Muscle layer of colon (tissue), 2 donors: Measurements from ENCODE around the gene KLHL17.
"Not testable (repeated sequence)": the region's sequence is repeated elsewhere in the genome, so short reads cannot be mapped to it uniquely, and the experiment has no call there.

Experiments used
- H3K27ac ChIP-seq: one replicate; pipeline ENCODE4 v1.7.0; 2013; ENCODE audit warnings: low read depth, mild to moderate bottlenecking, low read length, moderate library complexity
- H3K27me3 ChIP-seq, 2 donors: one replicate each; pipeline ENCODE4 v1.7.0; 2013; ENCODE audit warnings: low read length in 2 of 2, mild to moderate bottlenecking in 2 of 2; ENCODE audit not compliant: insufficient read depth in 2 of 2, control insufficient read depth in 1 of 2
- H3K36me3 ChIP-seq: one replicate; pipeline ENCODE4 v1.7.0; 2013; ENCODE audit warnings: mild to moderate bottlenecking, low read length; ENCODE audit not compliant: insufficient read depth
- H3K4me1 ChIP-seq: one replicate; pipeline ENCODE4 v1.7.0; 2013; ENCODE audit warnings: mild to moderate bottlenecking, low read length; ENCODE audit not compliant: insufficient read depth
- H3K4me3 ChIP-seq, 2 donors: one replicate each; pipeline ENCODE4 v1.7.0; 2013; ENCODE audit warnings: low read length in 2 of 2, low read depth in 1 of 2, mild to moderate bottlenecking in 1 of 2, moderate library complexity in 1 of 2
- H3K9ac ChIP-seq: one replicate; pipeline ENCODE4 v1.7.0; 2013; ENCODE audit warnings: low read length
- H3K9me3 ChIP-seq: one replicate; pipeline ENCODE4 v1.7.0; 2013; ENCODE audit warnings: mild to moderate bottlenecking, low read length
- donor health status: abdominal sarcoma.
- donor health status: Adenocarcinoma of cecum.

The KLHL17 gene

DNA sequence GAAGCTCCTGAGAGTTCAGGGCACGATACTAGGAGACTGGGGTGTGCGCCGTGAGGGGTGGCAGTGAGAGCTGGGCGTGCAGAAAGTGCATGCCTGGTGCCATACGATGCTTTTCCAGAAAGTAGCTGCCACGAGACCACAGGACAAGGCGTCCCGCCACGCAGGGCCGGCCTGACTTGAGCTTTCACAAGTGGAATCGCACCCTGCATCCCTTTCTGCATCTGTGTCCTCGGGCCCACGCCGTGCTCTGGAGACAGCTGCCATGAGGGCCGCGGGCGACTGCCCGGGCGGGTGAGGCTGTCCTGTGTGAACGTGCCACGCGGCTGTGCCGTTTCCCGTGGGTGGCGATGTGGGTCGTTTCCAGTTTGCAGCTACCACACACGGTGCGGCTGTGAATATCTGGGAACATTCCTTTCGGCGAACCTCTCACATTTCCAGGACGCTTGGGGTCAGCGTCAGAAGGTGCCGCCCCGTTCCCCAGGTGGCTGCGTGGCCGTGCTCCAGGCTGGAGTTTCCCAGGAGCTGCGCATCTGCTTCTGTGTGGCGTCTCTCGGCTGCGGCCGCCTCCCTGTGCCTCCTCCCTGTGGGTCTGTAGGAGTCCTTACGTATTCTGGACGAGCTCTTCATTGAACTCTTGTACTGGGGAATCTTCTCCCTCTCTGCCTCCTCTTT, 22.5 kb downstream of the KLHL17 start:
- no peaks in the 10 kb centered on the region for H3K36me3 ChIP-seq
- H3K4me1 ChIP-seq, result no peaks in the 10 kb centered on the region
- no peaks in the 10 kb centered on the region for H3K9me3 ChIP-seq
- H3K4me3 ChIP-seq, result no peak overlapping the region
- H3K27me3 ChIP-seq, result peaks cover 0 to 17% of the 10 kb centered on the region in 2 donors
- no peak overlapping the region for H3K27ac ChIP-seq
- H3K9ac ChIP-seq, result no peak overlapping the region

GRCh38 chr1:983798-984475, 23.6 kb downstream of the KLHL17 start:
- H3K9ac ChIP-seq, result no peak overlapping the region
- peaks cover 0 to 17% of the 10 kb centered on the region in 2 donors for H3K27me3 ChIP-seq
- H3K27ac ChIP-seq, result no peak overlapping the region
- H3K4me1 ChIP-seq, result no peaks in the 10 kb centered on the region
- H3K36me3 ChIP-seq, result no peaks in the 10 kb centered on the region
- H3K4me3 ChIP-seq, result no peak overlapping the region
- H3K9me3 ChIP-seq, result no peaks in the 10 kb centered on the region

DNA sequence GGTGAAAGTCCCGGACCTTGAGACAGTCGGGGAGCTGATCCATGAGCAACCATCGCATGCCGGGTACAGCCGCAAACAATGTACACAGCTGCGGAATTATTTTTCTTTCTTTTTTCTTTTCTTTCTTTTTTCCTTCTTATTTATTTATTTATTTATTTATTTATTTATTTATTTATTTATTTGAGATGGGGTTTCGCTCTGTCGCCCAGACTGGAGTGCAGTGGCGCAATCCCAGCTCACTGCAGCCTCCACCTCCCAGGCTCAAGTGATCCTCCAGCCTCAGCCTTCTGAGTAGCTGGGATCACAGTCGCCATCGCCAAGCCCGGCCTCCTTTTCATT, 24.1 kb downstream of the KLHL17 start:
- Histone ChIP-seq H3K36me3 (no peaks in the 10 kb centered on the region), H3K27ac (no peak overlapping the region), H3K9ac (no peak overlapping the region), H3K4me3 (no peak overlapping the region), H3K4me1 (no peaks in the 10 kb centered on the region), H3K9me3 (no peaks in the 10 kb centered on the region), H3K27me3 (peaks cover 0 to 17% of the 10 kb centered on the region in 2 donors)

DNA sequence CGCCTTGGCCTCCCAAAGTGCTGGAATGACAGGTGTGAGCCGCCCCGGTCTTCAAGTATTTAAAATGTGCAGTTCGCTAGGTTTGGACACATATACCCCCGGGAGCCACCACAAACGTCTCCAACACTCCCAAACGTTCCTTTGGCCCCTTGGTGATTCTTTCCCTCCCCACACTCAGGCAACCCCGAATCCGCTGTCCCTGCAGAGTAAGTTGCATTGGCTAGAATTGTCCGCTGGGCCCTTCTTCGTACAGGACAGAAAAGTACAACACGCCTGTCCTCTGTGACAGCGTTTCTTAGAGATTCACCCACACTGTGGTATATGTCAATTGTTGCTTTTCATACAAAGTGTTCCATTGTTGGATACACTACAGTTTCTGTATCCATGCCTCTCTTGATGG, 24.7 kb downstream of the KLHL17 start:
- peaks cover 0 to 17% of the 10 kb centered on the region in 2 donors for H3K27me3 ChIP-seq
- H3K27ac ChIP-seq, result no peak overlapping the region
- no peak overlapping the region for H3K4me3 ChIP-seq
- no peak overlapping the region for H3K9ac ChIP-seq
- H3K4me1 ChIP-seq, result no peaks in the 10 kb centered on the region
- H3K9me3 ChIP-seq, result no peaks in the 10 kb centered on the region
- no peaks in the 10 kb centered on the region for H3K36me3 ChIP-seq

DNA sequence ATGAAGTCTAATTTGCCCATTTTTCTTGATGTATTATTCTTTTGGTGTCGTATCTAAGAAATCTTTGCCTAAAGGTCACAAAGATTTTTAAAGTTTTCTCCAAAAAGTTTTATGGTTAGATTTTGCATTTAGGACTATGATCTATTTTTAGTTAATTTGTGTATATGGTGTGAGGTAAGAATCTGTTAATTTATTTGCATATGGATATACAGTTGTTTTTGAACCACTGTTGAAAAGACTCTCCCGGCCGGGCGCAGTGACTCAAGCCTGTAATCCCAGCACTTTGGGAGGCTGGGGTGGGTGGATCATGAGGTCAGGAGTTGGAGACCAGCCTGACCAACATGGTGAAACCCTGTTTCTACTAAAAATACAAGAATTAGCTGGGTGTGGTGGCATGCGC, 27.7 kb downstream of the KLHL17 start:
- H3K4me3 ChIP-seq, H3K9ac ChIP-seq, H3K36me3 ChIP-seq, H3K9me3 ChIP-seq, H3K4me1 ChIP-seq, H3K27ac ChIP-seq, H3K27me3 ChIP-seq: not testable (repeated sequence)

DNA sequence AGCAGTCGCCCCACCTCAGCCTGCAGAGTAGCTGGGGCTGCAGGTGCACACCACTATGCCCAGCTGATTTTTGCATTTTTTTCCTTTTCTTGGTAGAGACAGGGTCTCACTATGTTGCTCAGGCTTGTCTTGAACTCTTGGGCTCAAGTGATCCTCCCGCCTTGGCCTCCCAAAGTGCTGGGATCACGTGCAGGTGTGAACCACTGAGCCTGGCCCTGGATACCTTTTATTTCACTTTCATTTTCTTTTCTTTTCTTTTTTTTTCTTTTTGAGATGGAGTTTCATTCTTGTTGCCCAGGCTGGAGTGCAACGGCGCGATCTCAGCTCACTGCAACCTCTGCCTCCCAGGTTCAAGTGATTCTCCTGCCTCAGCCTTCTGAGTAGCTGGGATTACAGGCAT, 30.9 kb downstream of the KLHL17 start:
- H3K27me3 ChIP-seq, H3K9me3 ChIP-seq, H3K9ac ChIP-seq, H3K4me3 ChIP-seq, H3K27ac ChIP-seq, H3K4me1 ChIP-seq, H3K36me3 ChIP-seq: not testable (repeated sequence)

- peaks cover 3% of the 10 kb centered on the region for H3K9me3 ChIP-seq
- H3K27ac ChIP-seq, result no peak overlapping the region
- no peak overlapping the region for H3K9ac ChIP-seq
- no peaks in the 10 kb centered on the region for H3K4me1 ChIP-seq
- no peaks in the 10 kb centered on the region for H3K36me3 ChIP-seq
- H3K27me3 ChIP-seq, result no peaks in the 10 kb centered on the region
- H3K4me3 ChIP-seq, result no peak overlapping the region
Measured at GRCh38 chr1:991895-992294, 31.5 kb downstream of the KLHL17 start.

- Histone ChIP-seq H3K36me3 (no peaks in the 10 kb centered on the region), H3K27me3 (peaks cover 0 to under 1% of the 10 kb centered on the region in 2 donors), H3K9me3 (peaks cover 3% of the 10 kb centered on the region), H3K4me3 (no peak overlapping the region), H3K27ac (no peak overlapping the region), H3K4me1 (no peaks in the 10 kb centered on the region), H3K9ac (no peak overlapping the region)
Measured at GRCh38 chr1:992362-992761, 32.0 kb downstream of the KLHL17 start.

- no peak overlapping the region for H3K4me3 ChIP-seq
- H3K9ac ChIP-seq, result no peak overlapping the region
- H3K9me3 ChIP-seq, result peaks cover 3% of the 10 kb centered on the region
- no peak overlapping the region for H3K27ac ChIP-seq
- H3K4me1 ChIP-seq, result no peaks in the 10 kb centered on the region
- H3K27me3 ChIP-seq, result peaks cover 0 to 12% of the 10 kb centered on the region in 2 donors
- H3K36me3 ChIP-seq, result no peaks in the 10 kb centered on the region
Measured at GRCh38 chr1:993379-993995, 33.1 kb downstream of the KLHL17 start.

- not testable (repeated sequence) for H3K36me3 ChIP-seq, H3K27ac ChIP-seq, H3K4me3 ChIP-seq, H3K4me1 ChIP-seq, H3K9me3 ChIP-seq, H3K9ac ChIP-seq
- peaks cover 0 to 12% of the 10 kb centered on the region in 2 donors for H3K27me3 ChIP-seq
Measured at GRCh38 chr1:994546-994945, 34.2 kb downstream of the KLHL17 start.

GRCh38 chr1:995665-996633, 35.6 kb downstream of the KLHL17 start:
- no peak overlapping the region for H3K4me3 ChIP-seq

More at GRCh38 chr1:995665-996633, 35.6 kb downstream of the KLHL17 start:
- H3K4me1 ChIP-seq, result no peaks in the 10 kb centered on the region
- peaks cover 3% of the 10 kb centered on the region for H3K9me3 ChIP-seq
- H3K27ac ChIP-seq, result no peak overlapping the region
- H3K27me3 ChIP-seq, result peaks cover 0 to 13% of the 10 kb centered on the region in 2 donors
- H3K36me3 ChIP-seq, result no peaks in the 10 kb centered on the region
- H3K9ac ChIP-seq, result no peak overlapping the region
